ENCODE measurements around the gene RAB3GAP2. TPM values are rescaled to one million over a fixed set of nuclear protein-coding genes. Genes with fewer than 3 reads are reported as not detected.

RAB3GAP2 gene
- total and polyA plus RNA-seq, 2 experiments from 2014 or later, result 9.9 to 14.5 TPM

- H3K4me3 ChIP-seq, result no peak overlapping the region
- DNase-seq (ENCODE audit: low read depth in 1 of 2, low spot score in 1 of 2), result no peak
- no peaks in the 10 kb centered on the region for H3K27me3 ChIP-seq
- H3K36me3 ChIP-seq, result peaks cover 47% of the 10 kb centered on the region
- H3K27ac ChIP-seq, result no peak overlapping the region
- no peak for TF ChIP-seq CTCF (IDR thresholded peaks at IDR 0.05; ENCODE audit: low read depth, low read length)
- no peaks in the 10 kb centered on the region for H3K9me3 ChIP-seq (ENCODE audit: low read depth)
- H3K4me1 ChIP-seq (ENCODE audit: low read depth), result no peaks in the 10 kb centered on the region
Observed at GRCh38 chr1:220188538-220188937, 83.7 kb downstream of the RAB3GAP2 start.

GRCh38 chr1:220186752-220187151, 85.5 kb downstream of the RAB3GAP2 start:
- Histone ChIP-seq H3K9me3 (ENCODE audit: low read depth) (no peaks in the 10 kb centered on the region), H3K4me3 (no peak overlapping the region), H3K36me3 (peaks cover 40% of the 10 kb centered on the region), H3K27me3 (no peaks in the 10 kb centered on the region), H3K27ac (no peak overlapping the region), H3K4me1 (ENCODE audit: low read depth) (no peaks in the 10 kb centered on the region)
- DNase-seq (ENCODE audit: low read depth in 1 of 2, low spot score in 1 of 2), result no peak
- TF ChIP-seq CTCF (IDR thresholded peaks at IDR 0.05; ENCODE audit: low read depth, low read length), result no peak

- TF ChIP-seq CTCF (IDR thresholded peaks at IDR 0.05; ENCODE audit: low read depth, low read length), result no peak
- no peak for DNase-seq (ENCODE audit: low read depth in 1 of 2, low spot score in 1 of 2)
Observed at GRCh38 chr1:220184506-220184905, 87.7 kb downstream of the RAB3GAP2 start.

GRCh38 chr1:220182656-220183055, 89.6 kb downstream of the RAB3GAP2 start:
- Histone ChIP-seq H3K36me3 (peaks cover 31% of the 10 kb centered on the region), H3K27me3 (no peaks in the 10 kb centered on the region), H3K4me3 (no peak overlapping the region), H3K9me3 (ENCODE audit: low read depth) (no peaks in the 10 kb centered on the region), H3K27ac (no peak overlapping the region), H3K4me1 (ENCODE audit: low read depth) (no peaks in the 10 kb centered on the region)
- DNase-seq (ENCODE audit: low read depth in 1 of 2, low spot score in 1 of 2), result no peak
- no peak for TF ChIP-seq CTCF (IDR thresholded peaks at IDR 0.05; ENCODE audit: low read depth, low read length)

More at GRCh38 chr1:220184506-220184905, 87.7 kb downstream of the RAB3GAP2 start:
- Histone ChIP-seq H3K4me1 (ENCODE audit: low read depth) (no peaks in the 10 kb centered on the region), H3K4me3 (no peak overlapping the region), H3K27ac (no peak overlapping the region), H3K36me3 (peaks cover 38% of the 10 kb centered on the region), H3K27me3 (no peaks in the 10 kb centered on the region), H3K9me3 (ENCODE audit: low read depth) (no peaks in the 10 kb centered on the region)

- H3K9me3 ChIP-seq (ENCODE audit: low read depth), result no peaks in the 10 kb centered on the region
- no peak overlapping the region for H3K4me3 ChIP-seq
- no peak overlapping the region for H3K27ac ChIP-seq
- H3K36me3 ChIP-seq, result peaks cover 31% of the 10 kb centered on the region
- TF ChIP-seq CTCF (IDR thresholded peaks at IDR 0.05; ENCODE audit: low read depth, low read length), result no peak
- H3K4me1 ChIP-seq (ENCODE audit: low read depth), result no peaks in the 10 kb centered on the region
- DNase-seq (ENCODE audit: low read depth in 1 of 2, low spot score in 1 of 2), result no peak
- H3K27me3 ChIP-seq, result no peaks in the 10 kb centered on the region
Observed at GRCh38 chr1:220182111-220182510, 90.1 kb downstream of the RAB3GAP2 start.

- Histone ChIP-seq H3K4me1 (ENCODE audit: low read depth) (no peaks in the 10 kb centered on the region), H3K27me3 (no peaks in the 10 kb centered on the region), H3K9me3 (ENCODE audit: low read depth) (no peaks in the 10 kb centered on the region), H3K36me3 (peaks cover 19% of the 10 kb centered on the region), H3K27ac (no peak overlapping the region), H3K4me3 (no peak overlapping the region)
- DNase-seq (ENCODE audit: low read depth in 1 of 2, low spot score in 1 of 2), result no peak
- TF ChIP-seq CTCF (IDR thresholded peaks at IDR 0.05; ENCODE audit: low read depth, low read length), result no peak
Observed at GRCh38 chr1:220176540-220176939, 95.7 kb downstream of the RAB3GAP2 start.
